A172 (cell line): ENCODE data around the gene MTA3. TPM values are rescaled to one million over a fixed set of nuclear protein-coding genes. Genes with fewer than 3 reads are reported as not detected.

ENCODE experiments used
- DNase-seq: peaks from one replicate; pipeline ENCODE4 v3.0.0-alpha.2; 2015; ENCODE audit warnings: low spot score
- total RNA-seq: library from RNA; depleted of rRNA; stranded (reverse); fragments of >200 nt; shearing (Covaris generic); gene quantifications from 2 replicates; pipeline ENCODE4 v1.2.3, GENCODE V29; 2014

The MTA3 gene
- total RNA-seq, 1 experiment from 2014 or later: 35.5 TPM

DNA sequence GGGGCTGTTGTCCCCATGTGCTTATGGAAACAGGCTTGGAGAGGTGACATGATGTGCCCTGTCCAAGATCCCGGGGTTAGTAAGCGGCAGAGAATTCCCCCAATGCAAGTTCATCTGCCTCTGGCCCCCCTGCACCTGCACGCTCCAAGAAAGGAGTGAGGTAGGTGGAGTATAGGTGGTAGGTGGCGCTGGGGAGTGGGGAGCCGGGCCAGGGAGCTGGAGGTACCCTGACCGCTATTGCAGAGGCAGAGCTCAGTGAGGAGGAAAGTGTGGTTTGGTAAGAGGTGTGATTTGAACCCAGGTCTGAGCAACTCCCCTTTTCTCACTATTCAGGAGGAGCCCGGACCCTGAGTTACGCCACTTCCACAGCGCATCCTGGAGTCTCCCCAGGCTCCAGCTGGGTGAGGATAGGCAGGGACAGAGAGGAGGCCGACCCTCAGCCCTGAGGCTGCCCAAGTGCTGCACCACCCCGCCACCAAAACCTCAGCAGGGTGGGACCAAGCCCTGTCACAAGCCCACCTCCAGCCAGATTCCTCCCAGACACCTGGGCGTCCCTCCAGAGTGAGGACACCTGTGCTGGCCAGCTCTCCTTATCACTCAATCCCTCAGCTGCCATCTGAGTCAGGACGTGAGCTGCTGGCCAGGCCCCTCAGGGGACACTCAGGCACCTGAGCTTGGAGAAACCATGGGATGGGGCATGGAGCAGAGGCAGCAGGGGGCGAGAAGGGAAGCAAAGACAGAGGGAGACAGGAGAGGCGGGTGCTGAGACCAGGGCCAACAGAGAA is 218.3 kb downstream of the MTA3 start:
- DNase-seq: no peak

DNA sequence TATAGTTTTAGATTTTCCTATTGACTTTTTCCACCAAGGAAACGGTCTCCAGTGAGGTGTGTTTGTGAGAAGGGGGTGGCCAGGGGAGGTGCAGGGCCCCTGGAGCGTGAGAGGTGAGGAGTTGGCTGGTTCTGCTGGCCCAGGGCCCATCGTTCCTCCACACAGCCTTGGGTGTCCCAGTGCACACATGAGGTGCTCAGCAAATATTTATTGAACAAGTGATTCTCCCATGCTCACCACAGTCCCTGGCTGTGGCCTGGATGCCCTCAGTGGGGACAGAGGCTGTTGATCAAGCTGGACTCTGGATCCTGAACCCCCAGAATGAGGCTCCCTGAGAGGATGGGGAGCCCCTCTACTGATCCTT is 219.0 kb downstream of the MTA3 start:
- DNase-seq: no peak

DNA sequence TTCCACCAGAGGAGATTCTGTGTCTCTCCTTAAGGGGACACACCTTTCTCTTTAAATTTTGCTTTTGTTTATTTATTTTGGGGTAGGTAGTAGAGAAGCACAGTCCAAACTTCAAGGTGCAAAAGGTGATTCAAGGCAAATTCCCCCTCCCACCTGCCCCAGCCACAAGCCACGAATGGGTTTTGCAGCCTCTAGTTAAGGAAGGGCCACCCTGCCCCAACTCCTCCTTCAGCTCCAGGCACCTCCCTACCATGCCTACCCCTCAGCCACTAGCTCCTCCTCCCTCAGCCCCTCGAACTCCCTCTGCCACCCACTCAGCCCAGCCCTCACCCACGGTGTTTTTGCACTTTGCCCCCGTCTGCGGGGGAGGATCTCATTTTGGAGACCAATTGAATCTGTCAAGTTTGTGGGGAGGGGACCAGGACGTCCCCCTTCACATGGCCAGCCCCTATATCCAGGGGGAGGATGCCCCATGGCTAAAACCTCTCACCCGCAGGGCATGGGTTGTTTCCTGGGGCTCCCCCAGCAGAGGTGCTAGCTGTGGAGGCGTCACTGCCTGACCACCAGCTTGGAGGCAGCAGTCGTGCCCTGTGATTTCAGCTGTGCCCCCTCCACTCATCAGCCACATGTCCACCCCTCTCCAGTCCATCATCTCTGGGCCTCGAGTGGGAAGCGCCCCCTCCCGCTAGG is 219.5 kb downstream of the MTA3 start:
- DNase-seq: no peak

DNA sequence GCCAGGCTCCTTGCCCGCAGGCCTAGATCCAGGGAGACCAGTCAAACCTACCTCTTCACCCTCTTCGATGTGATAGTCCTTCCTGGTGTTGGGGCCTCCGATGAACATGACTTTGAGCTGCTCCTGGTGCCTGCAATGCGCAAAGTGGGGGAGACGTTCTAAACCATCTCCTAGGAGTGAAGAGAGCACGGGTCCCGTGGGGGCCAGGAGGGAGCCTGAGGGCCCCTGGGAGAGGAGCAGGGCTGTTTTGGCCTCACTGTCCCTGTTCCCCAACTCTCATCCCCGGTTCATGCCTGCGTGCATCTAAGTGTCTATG is 220.0 kb downstream of the MTA3 start:
- no peak for DNase-seq

DNA sequence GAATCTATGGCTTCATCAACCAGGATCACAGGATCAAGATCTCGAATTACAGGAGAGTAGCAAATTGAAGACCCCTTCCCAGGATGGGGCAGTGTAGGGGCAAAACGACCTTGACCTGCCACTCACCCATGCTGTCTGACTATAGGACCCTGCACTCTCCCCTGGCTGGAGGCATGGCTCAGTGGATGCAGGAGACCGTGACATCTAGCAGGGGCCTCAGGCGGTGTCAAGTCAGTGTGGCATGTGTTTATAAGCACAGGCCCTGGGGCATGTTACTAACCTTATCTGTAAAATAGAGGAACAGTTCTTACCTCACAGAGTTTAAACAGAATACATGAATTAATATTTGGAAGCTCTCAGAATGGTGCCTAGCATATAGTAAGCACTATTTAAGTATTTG is 220.4 kb downstream of the MTA3 start:
- DNase-seq: no peak

DNA sequence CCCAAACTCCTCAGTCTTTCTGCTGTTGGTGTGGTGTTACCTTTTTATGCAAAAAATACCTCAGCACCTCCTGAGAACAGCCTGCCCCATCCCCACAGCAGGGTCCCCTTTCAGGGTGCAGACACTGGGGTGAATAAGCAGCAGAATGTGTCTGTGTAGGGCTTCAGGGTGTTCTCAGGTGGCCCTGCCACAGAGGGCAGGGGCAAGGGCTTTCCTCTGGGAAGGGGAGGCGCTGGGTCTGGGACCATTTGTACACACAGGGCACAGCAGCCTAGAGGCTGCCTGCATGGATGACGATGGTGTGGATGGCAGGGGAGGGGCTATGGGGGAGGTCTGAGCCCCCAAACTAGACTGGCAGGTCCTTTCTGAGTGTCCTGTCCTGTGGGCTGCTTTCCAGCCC is 221.3 kb downstream of the MTA3 start:
- DNase-seq: no peak

DNA sequence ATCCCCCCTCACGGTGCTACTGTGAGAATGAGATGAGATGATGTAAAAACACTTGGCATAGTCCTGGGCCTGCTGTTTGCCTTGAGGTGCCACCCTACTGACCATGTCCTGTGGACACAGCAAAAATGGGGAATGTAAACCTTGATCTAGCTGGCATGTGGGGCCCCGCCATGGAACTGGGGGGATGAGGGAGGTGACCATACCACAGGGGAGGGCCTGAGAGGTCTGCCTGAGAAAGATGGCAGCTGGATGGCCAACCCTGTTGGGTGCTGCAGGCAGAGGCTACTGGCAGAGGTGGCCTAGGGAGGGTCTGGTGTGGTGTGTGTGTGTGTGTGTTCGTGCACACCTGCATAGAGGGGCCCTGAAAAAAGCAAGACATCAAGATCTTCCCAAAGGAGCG is 223.2 kb downstream of the MTA3 start:
- DNase-seq: no peak

DNA sequence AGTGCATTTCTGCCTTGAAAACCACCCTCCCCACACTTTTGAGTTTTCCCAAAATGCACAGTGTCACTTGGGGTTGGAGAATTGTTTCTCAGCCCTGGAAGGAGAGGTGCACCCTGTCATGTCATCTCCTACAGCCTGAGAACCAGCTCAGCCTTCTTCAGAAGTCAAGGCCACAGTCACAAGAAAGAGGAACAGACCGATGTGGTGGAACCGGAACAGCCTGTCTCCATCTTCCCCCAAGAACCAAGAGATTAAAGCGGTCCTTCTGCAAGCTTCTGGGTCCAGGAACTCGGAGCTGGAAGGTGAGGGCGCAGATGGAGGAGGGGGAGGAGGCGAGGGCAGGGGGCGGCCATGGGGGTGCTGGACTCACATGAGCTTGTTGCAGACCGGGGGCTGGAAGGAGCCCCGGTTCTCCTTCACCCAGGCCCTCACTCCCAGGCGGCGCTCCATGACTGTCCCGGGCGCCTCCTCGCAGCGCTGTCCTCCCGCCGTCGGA is 223.7 kb downstream of the MTA3 start:
- no peak for DNase-seq

DNA sequence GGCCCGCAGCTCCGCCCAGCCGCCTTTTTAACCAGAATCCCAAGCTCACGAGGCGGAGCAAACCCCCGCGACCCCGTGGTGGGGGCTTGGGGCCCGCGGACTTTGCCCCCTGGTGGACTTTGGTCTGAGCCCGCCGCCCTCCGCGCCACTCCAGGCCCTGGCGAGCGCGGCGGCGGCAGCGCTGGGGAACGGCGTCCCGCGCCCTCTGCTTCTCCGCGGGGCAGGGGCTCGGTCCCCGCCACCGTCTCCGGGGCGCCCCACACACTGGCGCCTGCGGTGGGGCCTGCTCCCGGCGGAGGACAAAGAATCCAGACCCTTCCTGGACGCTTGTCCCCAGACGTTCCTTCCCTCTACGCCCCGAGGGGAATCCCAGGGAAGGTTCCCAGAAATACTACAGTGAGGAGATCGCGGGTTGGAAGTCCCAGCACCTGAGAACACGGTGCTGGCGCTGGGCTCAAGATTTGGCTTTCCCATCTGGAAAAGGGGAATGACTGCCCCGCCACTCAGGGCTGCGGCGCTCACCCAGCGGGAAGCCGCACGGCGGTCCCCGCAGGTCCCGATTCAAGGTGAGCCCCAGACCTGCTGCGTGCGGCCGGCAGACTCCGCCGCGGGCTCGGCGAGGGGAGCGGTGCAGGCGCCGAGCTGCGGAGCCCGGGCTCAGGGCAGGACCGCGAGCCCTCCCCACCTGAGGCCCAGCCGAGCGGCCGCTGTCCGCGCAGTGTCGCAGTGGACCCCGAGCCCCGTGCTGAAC is 224.3 kb downstream of the MTA3 start, which contains the start of gene HAAO:
TSS of gene HAAO (minus strand) at position 1 of the 751 bp plus-strand sequence. CDS start 47 bp downstream, outside the sequence.
- DNase-seq: no peak

DNA sequence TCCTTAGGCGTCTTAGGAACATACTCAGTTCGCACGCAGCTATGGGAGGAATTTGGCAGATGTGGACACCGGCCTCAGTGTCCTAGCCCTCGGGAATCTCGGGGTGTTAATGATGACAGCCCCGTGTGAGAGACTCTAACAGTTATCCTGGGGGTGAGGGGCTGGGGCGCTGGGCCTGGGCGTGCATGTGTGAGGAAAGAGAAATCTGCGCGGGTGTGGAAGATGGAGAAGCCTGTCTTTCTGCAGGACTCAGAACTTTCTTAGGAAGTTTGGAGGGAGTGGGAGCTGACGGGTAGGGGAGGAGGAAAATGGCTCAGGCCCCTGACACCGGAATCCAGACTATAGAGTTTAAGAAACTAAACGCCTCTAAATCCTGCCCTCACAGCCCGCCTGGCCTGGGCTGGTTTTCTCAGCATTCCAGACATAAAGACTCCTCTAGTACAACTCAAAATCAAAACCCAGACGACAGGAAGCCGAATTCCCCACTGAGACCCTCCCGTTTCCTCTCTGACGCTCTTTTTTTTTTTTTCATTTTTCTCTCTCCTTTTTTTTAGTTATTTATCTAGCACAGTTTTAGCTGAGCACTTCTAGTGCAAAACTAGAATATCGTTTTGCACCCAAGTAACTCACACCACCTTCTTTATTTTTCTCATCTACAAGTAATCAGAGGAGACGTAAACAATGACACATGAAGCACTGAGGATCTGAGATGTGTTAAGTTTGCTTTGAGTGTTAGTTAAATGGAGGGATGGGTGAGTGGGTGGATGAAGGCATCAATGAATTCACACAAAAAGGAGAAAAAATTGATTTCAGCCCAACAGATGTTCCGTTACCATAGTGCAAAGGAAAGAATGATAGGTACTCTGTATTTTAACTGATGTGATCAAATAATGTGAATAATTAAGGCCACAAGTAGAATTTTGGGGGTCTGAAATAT is 225.2 kb downstream of the MTA3 start:
- no peak for DNase-seq

DNA sequence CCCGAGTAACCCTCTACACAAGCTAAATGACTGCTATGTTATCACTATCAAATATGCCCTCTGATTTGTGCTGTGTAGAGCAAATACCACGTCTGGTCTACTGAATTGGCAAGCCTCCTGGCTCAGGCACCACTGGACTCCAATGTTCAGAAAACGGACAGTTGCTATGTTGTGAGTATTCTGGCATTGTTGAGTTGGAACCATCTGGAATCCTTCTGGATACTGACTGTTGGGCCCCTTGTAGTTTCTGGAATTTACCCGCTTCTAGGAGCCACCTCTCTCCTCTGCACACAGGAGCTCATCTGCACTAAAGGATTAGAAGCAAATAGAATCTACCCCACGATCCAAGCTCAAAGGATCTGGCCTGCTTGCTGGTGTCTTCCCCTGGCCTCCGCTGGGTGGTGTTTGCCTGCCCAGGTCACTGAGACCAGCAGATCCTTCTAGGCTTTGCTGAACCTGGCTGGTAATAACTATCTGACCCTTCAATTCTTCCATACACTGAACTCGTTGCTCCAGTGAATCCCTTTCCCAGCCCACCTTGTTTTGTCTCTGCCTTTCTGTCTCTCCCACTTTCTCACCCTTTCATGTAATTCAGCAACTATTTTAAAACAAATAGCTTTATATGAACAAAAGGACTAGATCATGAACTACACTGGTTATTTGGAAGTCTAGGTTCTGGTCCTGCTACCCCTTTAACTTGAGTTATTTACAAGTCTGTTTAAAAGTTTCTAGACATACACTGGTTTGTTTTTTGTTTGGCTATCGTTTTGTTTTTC is 226.0 kb downstream of the MTA3 start:
- no peak for DNase-seq

DNA sequence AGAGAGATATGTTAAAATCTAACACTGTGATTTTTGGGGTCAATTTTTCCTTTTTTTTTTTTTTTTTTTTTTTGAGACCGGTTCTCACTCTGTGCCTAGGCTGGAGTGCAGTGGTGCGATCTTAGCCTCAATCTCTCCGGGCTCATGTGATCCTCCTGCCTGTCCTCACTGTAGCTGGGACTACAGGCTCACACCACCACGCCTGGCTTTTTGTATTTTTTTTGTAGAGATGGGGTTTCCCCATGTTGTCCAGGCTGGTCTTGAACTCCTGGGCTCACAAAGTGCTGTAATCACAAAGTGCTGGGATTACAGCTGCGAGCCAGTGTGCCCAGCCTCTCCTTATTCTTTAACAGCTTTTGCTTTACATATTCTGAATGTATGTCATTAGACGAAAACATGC is 226.8 kb downstream of the MTA3 start:
- DNase-seq: no peak

DNA sequence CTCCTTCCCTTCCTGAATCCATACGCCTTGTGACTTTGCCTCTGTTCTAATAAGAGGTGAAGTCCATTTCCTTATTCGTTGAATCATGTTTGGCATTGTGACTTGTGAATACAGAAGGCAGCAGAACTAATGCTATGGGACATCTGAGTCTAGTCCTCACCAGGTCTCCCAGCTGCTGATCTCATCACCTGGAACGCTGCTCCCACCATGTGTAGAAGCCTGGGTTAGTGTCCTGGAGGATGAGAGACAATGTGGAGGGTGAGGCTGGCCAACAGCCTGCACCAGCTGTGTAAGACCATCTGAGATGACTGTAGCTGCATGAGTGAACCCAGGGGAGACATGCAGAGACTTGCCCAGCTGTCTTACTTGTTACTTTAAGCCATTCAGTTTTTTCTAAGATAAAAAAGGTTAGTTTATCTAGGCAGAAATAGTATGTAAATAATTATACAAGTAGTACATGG is 227.4 kb downstream of the MTA3 start:
- DNase-seq: no peak

DNA sequence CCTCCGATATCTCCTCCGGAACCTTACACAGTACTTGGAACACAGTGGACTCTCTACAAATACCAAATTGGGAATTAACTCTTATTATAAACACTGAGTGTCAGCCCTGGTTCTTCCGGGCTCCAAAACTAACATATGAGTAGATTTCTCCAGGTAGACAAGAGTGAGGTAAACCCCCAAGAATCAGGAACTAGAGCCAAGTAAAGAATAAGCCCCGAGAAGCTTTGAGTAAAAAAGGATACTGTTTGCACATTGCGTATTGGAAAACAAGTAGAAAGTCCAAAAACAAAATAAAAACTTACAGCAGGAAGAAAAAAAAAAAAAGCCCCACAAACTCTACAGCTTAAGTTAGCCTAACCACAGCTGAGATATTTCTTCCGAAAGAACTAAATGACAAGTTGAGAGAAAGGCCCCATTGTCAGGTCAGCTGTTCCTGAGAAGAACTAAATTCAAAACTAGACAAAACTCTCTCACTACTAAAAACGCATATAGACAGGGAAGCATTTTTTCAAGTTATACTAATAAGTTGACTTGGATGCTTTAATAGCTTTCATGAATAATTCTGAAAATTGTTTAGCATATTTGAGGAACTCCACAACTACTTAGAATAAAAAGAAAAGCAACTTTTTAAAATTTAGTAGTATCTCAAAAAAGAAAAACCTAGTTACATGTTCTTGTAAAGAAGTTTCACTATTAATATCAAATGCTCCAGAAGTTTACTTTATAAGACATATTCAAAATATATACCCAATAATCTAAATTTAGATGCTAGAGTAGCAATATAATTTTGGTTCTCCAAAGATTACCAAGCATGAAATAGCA is 228.2 kb downstream of the MTA3 start:
- no peak for DNase-seq

DNA sequence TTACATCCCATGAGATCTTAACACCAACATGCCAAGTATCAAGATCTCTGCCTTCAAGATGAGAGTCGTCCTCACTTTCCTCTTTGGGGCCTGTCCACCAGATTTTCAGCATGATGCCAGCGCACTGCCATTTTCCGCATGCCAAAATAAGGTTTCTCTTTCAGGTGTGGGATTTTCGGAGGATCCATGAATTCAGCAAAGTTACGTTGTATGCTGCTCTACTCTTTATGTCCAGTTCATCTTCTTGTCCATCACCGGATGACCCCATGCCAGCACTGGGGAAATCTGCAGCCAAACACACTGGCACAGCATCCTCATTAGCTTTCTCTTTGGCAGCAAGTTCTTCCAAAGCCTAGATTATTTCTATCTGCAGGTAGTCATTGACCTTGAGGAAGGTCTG is 228.8 kb downstream of the MTA3 start:
- DNase-seq: no peak

DNA sequence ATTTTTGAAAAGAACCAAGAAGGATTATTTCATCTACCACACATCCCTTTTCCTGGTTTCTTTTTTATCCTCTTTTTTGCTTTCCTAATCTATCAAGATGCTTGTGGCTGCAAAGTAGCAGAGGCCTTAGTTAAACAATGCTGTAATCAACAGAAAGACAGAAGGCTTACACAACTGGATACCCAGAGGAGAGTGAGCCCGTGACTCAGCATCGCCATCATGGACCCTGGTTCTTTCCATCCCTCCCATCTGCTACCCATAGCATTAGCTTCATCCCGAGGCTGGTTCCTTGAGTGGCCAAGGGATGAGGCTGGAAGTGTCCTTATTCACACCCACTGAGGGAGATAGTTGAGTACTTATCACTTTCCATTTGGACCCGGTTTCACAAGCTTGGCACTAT is 231.4 kb downstream of the MTA3 start:
- no peak for DNase-seq

DNA sequence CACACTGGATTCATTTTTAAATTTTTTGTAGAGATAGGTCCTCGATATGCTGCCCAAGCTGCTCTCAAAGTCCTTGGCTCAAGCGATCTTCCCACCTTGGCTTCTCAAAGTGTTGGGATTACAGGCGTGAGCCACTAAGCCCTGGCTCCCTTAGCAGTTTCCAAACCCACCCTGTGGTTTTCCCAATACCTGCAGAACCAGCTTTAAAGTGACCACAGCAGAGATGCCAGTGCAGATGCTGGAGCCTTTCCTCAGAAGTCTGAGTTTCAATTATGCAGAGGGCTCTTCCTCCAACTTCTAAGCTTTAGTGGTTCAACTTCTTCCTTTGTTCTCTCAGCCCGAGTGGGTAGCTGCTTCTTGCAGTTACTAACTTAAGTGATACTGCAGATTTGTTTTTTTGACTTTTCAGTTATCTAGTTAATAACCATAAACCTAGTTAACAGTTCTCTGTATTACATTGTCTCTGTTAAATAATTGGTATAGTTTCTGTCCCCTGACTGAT is 232.1 kb downstream of the MTA3 start:
- no peak for DNase-seq

DNA sequence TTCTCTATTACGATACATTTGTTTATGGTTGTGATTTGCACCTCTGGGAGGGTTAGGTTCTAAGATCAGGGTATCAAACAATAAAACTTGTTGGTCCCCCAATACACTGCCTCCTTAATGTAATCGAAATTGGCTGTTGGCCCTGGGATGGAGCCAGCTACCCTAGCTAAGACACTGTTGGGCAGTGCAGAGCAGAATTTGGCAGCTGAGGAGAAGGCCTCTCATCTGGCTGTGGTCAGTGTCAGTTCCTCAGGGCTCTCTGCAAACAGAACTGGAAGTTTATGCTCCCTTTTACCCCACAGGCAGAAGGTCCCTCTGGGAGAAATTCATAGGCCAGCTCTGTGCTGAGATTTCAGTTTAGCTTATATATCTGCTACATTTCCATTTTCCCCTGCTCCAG is 232.5 kb downstream of the MTA3 start:
- DNase-seq: no peak

DNA sequence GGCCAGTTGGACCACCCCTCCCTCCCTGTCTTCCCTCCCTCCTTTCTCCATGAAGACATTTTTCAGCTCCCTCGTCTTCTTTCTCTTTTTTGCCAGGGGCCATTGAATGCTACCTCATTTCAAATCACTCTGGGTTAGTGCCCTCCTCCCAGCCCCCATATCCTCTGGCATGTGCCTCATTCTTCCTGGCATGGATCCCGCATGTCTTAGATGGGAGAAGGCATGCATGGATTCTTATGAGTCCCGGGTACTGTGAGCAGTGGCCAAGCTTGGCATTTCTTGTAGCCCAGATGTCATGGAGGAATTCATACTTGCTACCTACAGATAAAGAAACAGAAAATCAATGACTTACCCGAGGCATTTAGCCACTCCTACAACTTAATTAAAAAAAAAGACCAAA is 232.9 kb downstream of the MTA3 start:
- no peak for DNase-seq

DNA sequence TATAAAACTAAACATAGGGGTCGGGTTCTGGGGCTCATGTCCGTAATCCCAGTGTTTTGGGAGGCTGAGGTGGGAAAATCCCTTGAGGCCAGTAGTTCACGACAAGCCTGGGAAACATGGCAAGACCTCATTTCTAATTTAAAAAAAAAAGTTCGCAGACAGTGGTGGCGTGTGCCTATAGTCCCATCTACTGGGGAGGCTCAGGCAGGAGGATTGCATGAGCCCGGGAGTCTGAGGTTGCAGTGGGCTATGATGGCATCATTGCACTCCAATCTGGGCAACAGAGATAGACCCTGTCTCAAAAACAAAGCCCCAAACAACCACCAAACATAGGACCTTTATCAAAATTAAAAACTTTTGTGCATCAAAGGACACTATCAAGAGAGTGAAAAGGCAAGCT is 233.7 kb downstream of the MTA3 start:
- no peak for DNase-seq
